Mesendoderm (in vitro differentiated cells): ENCODE measurements around the gene BRSK1.

Experiments used
- DNase-seq: peaks from one replicate; pipeline ENCODE4 v3.0.0; 2013
- H2AK5ac ChIP-seq: 2 replicates; pipeline ENCODE4 v1.6.1; 2013; ENCODE audit warnings: low read length, inconsistent platforms
- H2BK120ac ChIP-seq: 2 replicates; pipeline ENCODE4 v1.6.1; 2013; ENCODE audit warnings: low read depth, mild to moderate bottlenecking, low read length, moderate library complexity, mixed read lengths
- H2BK15ac ChIP-seq: replicated peaks from 2 replicates; pipeline ENCODE4 v1.6.1; 2013; ENCODE audit warnings: low read depth, mild to moderate bottlenecking, moderate library complexity
- H2BK5ac ChIP-seq: 2 replicates; pipeline ENCODE4 v1.6.1; 2013; ENCODE audit warnings: low read length, inconsistent platforms
- H3K18ac ChIP-seq: 2 replicates; pipeline ENCODE4 v1.6.1; 2013; ENCODE audit warnings: mild to moderate bottlenecking, low read length, mixed read lengths
- H3K23ac ChIP-seq: one replicate; pipeline ENCODE4 v1.6.1; 2013; ENCODE audit warnings: low read length
- H3K27ac ChIP-seq: 2 replicates; pipeline ENCODE4 v1.5.1; 2013; ENCODE audit warnings: low read depth, mild to moderate bottlenecking, inconsistent platforms, low read length, moderate library complexity
- H3K27me3 ChIP-seq: 2 replicates; pipeline ENCODE4 v1.6.1; 2013; ENCODE audit warnings: low read length, control low read depth, mild to moderate bottlenecking, inconsistent platforms; ENCODE audit not compliant: insufficient read depth, poor library complexity
- H3K36me3 ChIP-seq: 2 replicates; pipeline ENCODE4 v1.6.1; 2013; ENCODE audit warnings: low read length, inconsistent platforms; ENCODE audit not compliant: control insufficient read depth, insufficient read depth
- H3K4ac ChIP-seq: one replicate; pipeline ENCODE4 v1.6.1; 2013; ENCODE audit warnings: low read depth, mild to moderate bottlenecking, low read length, moderate library complexity
- H3K4me1 ChIP-seq: 2 replicates; pipeline ENCODE4 v1.6.1; 2013; ENCODE audit warnings: low read depth, low read length, inconsistent platforms; ENCODE audit not compliant: control insufficient read depth
- H3K4me2 ChIP-seq: 2 replicates; pipeline ENCODE4 v1.6.1; 2013; ENCODE audit warnings: low read length
- H3K4me3 ChIP-seq: 2 replicates; pipeline ENCODE4 v1.5.1; 2013; ENCODE audit warnings: mild to moderate bottlenecking, low read length
- H3K56ac ChIP-seq: one replicate; pipeline ENCODE4 v1.6.1; 2013; ENCODE audit warnings: low read length
- H3K79me1 ChIP-seq: 2 replicates; pipeline ENCODE4 v1.6.1; 2013; ENCODE audit warnings: low read length, inconsistent platforms
- H3K79me2 ChIP-seq: 2 replicates; pipeline ENCODE4 v1.6.1; 2013; ENCODE audit warnings: mild to moderate bottlenecking, low read length; ENCODE audit not compliant: control insufficient read depth, insufficient read depth
- H3K9ac ChIP-seq: 2 replicates; pipeline ENCODE4 v1.6.1; 2013; ENCODE audit warnings: low read length, inconsistent platforms
- H4K5ac ChIP-seq: one replicate; pipeline ENCODE4 v1.6.1; 2013; ENCODE audit warnings: low read length
- H4K8ac ChIP-seq: one replicate; pipeline ENCODE4 v1.6.1; 2013; ENCODE audit warnings: low read depth, mild to moderate bottlenecking, control low read depth, low read length, moderate library complexity
- WGBS: extraction: QIAGEN DNeasy Blood & Tissue Kit; methylation state at CpG from one replicate; pipeline ENCODE4 v1.1.7; 2013; ENCODE audit warnings: low lambda C conversion rate, missing lambda C conversion rate; ENCODE audit not compliant: insufficient coverage; ENCODE audit errors: extremely low coverage; 5-methylcytosine and 5-hydroxymethylcytosine counted together

Gene BRSK1

GRCh38 chr19:55308281-55308680, 24.5 kb downstream of the BRSK1 start:
- DNase-seq: no peak
- H3K36me3 ChIP-seq: peaks cover 8% of the 10 kb centered on the region
- no peak overlapping the region for H4K5ac ChIP-seq

DNA sequence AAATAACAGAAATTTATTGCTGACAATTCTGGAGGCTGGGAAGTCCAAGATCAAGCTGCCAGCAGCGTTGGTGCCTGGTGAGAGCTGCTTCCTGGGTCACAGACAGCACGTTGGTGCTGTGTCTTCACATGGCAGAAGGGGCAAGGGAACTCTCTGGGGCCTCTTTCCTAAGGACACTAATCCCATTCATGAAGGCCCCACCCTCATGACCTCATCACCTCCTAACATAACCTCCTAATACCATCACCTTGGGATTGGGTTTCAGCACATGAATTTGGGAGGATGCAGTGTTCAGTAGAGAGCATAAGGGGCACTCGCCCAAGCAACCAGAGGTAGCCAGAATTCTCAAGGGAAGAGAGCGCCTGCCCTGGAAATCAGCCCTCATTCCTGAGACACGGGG, 25.7 kb downstream of the BRSK1 start:
- Histone ChIP-seq H3K79me1 (no peaks in the 10 kb centered on the region), H3K4me1 (no peaks in the 10 kb centered on the region), H3K56ac (no peak overlapping the region), H2BK15ac (no peak overlapping the region), H3K36me3 (peaks cover 5% of the 10 kb centered on the region), H4K5ac (no peak overlapping the region), H2AK5ac (no peak overlapping the region), H2BK5ac (no peak overlapping the region), H3K27ac (no peak overlapping the region), H3K9ac (no peak overlapping the region), H3K4me2 (no peak overlapping the region), H4K8ac (no peak overlapping the region), H3K4me3 (no peak overlapping the region), H3K23ac (no peak overlapping the region), H3K18ac (no peak overlapping the region), H3K4ac (no peak overlapping the region), H3K27me3 (no peaks in the 10 kb centered on the region), H3K79me2 (no peaks in the 10 kb centered on the region), H2BK120ac (no peak overlapping the region)
- no peak for DNase-seq
- no CpG with 5 or more reads among the region's 5 CpGs for WGBS

More at GRCh38 chr19:55308281-55308680, 24.5 kb downstream of the BRSK1 start:
- Histone ChIP-seq H3K27me3 (no peaks in the 10 kb centered on the region), H3K4me1 (no peaks in the 10 kb centered on the region), H3K27ac (no peak overlapping the region), H3K4me2 (no peak overlapping the region), H2AK5ac (no peak overlapping the region), H4K8ac (no peak overlapping the region), H3K18ac (no peak overlapping the region), H3K23ac (no peak overlapping the region), H3K4ac (no peak overlapping the region), H2BK120ac (no peak overlapping the region), H2BK15ac (no peak overlapping the region), H2BK5ac (no peak overlapping the region), H3K4me3 (no peak overlapping the region), H3K79me2 (no peaks in the 10 kb centered on the region), H3K9ac (no peak overlapping the region), H3K79me1 (no peaks in the 10 kb centered on the region), H3K56ac (no peak overlapping the region)
- no CpG with 5 or more reads among the region's 11 CpGs for WGBS

GRCh38 chr19:55310498-55310897, 26.7 kb downstream of the BRSK1 start:
- H2BK5ac ChIP-seq: no peak overlapping the region
- H2BK120ac ChIP-seq: no peak overlapping the region
- H3K23ac ChIP-seq: no peak overlapping the region
- no CpG with 5 or more reads among the region's 7 CpGs for WGBS
- no peak overlapping the region for H4K5ac ChIP-seq
- H3K9ac ChIP-seq: no peak overlapping the region
- no peaks in the 10 kb centered on the region for H3K4me1 ChIP-seq
- H3K4me3 ChIP-seq: no peak overlapping the region
- no peak overlapping the region for H3K18ac ChIP-seq
- no peak overlapping the region for H2BK15ac ChIP-seq
- H3K27ac ChIP-seq: no peak overlapping the region
- no peak overlapping the region for H4K8ac ChIP-seq
- no peaks in the 10 kb centered on the region for H3K79me1 ChIP-seq
- H3K79me2 ChIP-seq: no peaks in the 10 kb centered on the region
- H2AK5ac ChIP-seq: no peak overlapping the region
- H3K56ac ChIP-seq: no peak overlapping the region
- no peaks in the 10 kb centered on the region for H3K27me3 ChIP-seq
- peaks cover 5% of the 10 kb centered on the region for H3K36me3 ChIP-seq
- DNase-seq: no peak
- H3K4me2 ChIP-seq: no peak overlapping the region
- H3K4ac ChIP-seq: no peak overlapping the region

GRCh38 chr19:55311397-55311796, 27.6 kb downstream of the BRSK1 start:
- no peak overlapping the region for H2AK5ac ChIP-seq
- no peak overlapping the region for H3K4me3 ChIP-seq
- no peak overlapping the region for H4K5ac ChIP-seq
- no peak overlapping the region for H3K23ac ChIP-seq
- H3K79me2 ChIP-seq: no peaks in the 10 kb centered on the region
- H3K79me1 ChIP-seq: no peaks in the 10 kb centered on the region
- H3K27me3 ChIP-seq: no peaks in the 10 kb centered on the region
- H2BK5ac ChIP-seq: no peak overlapping the region
- no peak overlapping the region for H3K9ac ChIP-seq
- WGBS: no CpG with 5 or more reads among the region's 9 CpGs
- no peak overlapping the region for H3K27ac ChIP-seq
- no peak overlapping the region for H2BK15ac ChIP-seq
- H2BK120ac ChIP-seq: no peak overlapping the region
- no peak overlapping the region for H3K18ac ChIP-seq
- no peak for DNase-seq
- peaks cover 3% of the 10 kb centered on the region for H3K36me3 ChIP-seq
- H4K8ac ChIP-seq: no peak overlapping the region
- no peak overlapping the region for H3K56ac ChIP-seq
- no peak overlapping the region for H3K4ac ChIP-seq
- no peak overlapping the region for H3K4me2 ChIP-seq
- H3K4me1 ChIP-seq: no peaks in the 10 kb centered on the region

- no peaks in the 10 kb centered on the region for H3K4me1 ChIP-seq
Observed at GRCh38 chr19:55311797-55312196, 28.0 kb downstream of the BRSK1 start.

More at GRCh38 chr19:55311797-55312196, 28.0 kb downstream of the BRSK1 start:
- H3K4me3 ChIP-seq: no peak overlapping the region
- H3K27me3 ChIP-seq: no peaks in the 10 kb centered on the region
- no peak overlapping the region for H2BK120ac ChIP-seq
- no peak overlapping the region for H3K4ac ChIP-seq
- H3K79me2 ChIP-seq: no peaks in the 10 kb centered on the region
- H3K27ac ChIP-seq: no peak overlapping the region
- peaks cover 2% of the 10 kb centered on the region for H3K36me3 ChIP-seq
- H3K79me1 ChIP-seq: no peaks in the 10 kb centered on the region
- no peak overlapping the region for H3K18ac ChIP-seq
- no peak overlapping the region for H3K23ac ChIP-seq
- no peak overlapping the region for H3K9ac ChIP-seq
- no peak for DNase-seq
- H4K5ac ChIP-seq: no peak overlapping the region
- no peak overlapping the region for H2BK15ac ChIP-seq
- H3K4me2 ChIP-seq: no peak overlapping the region
- no peak overlapping the region for H4K8ac ChIP-seq
- no peak overlapping the region for H2BK5ac ChIP-seq
- no CpG with 5 or more reads among the region's 18 CpGs for WGBS
- H2AK5ac ChIP-seq: no peak overlapping the region
- H3K56ac ChIP-seq: no peak overlapping the region
